ENCODE data around the gene SH2D3A. TPM values are rescaled to one million over a fixed set of nuclear protein-coding genes. Genes with fewer than 3 reads are reported as not detected.

SH2D3A gene
- total and polyA plus RNA-seq, 2 of the 8 experiments (the other 6 are each of a cell fraction or from before 2014, with no cell fraction given): 14.5 to 22.1 TPM

DNA sequence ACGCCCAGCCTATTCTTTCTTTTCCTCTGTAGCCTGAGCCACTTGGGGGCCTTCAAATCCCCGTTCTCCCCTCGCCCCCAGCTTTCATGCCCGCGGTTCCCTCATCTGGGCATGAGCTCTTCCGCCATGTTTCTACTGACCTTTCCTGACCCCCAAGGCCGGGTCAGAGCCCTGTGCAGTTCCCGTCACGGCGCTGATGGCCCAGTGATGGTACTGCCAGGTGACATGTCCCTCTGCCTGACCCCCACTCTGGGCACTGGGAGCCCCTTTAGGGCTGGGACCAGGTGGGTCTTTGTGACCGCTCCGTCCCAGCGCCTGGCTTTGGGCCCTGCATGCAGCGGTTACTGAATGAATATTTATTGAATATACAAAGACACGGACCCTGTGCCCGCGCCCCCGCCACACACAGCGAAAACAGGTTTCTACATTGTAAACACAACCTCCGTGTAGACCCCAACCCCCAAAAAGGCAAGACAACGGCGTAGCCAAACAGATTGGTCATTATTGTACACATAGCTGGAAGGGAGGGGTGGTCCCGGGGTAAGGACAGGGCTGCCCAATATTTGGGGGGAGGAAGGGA, 37.6 kb downstream of the SH2D3A start:
- TF ChIP-seq RFX5 (IDR thresholded peaks at IDR 0.05; ENCODE audit: borderline replicate concordance, low read depth, low read length) (no peak), EZH2 (IDR thresholded peaks at IDR 0.05; ENCODE audit: low read depth, low read length, severe bottlenecking) (no peak), POLR2AphosphoS5 (IDR thresholded peaks at IDR 0.05; ENCODE audit: low read depth, low read length) (no peak), CEBPB (IDR thresholded peaks at IDR 0.05; ENCODE audit: low read depth, low read length) (no peak)
- Histone ChIP-seq H3K18ac (ENCODE audit: extremely low read depth, low read length) (no peak overlapping the region), H3K56ac (replicated peaks; ENCODE audit: insufficient read length, low read depth, low read length) (no peak overlapping the region), H3K23me2 (ENCODE audit: low read depth, low read length) (no peaks in the 10 kb centered on the region), H3K9ac (replicated peaks in 1 of 4; ENCODE audit: extremely low read depth in 1 of 4, low read depth in 3 of 4, low read length in 3 of 4) (no peak overlapping the region), H2BK12ac (ENCODE audit: low read depth, low read length) (no peak overlapping the region), H3K27me3 (replicated peaks in 1 of 4; ENCODE audit: control insufficient read depth in 3 of 4, extremely low read depth in 1 of 4, insufficient read depth in 3 of 4, low read length in 3 of 4) (no peaks in the 10 kb centered on the region), H3K27ac (ENCODE audit: low read depth, low read length) (no peak overlapping the region), H3K23ac (ENCODE audit: insufficient read length) (no peak overlapping the region), H3K4me1 (replicated peaks in 1 of 4; ENCODE audit: control insufficient read depth in 3 of 4, insufficient read depth in 4 of 4, low read length in 3 of 4) (peaks cover 0 to 14% (median 9%) of the 10 kb centered on the region in 4 experiments; a peak in 6 of 7 replicates), H2AK5ac (ENCODE audit: low read depth, low read length) (no peak overlapping the region), H4K8ac (ENCODE audit: extremely low read depth, insufficient read depth, low read length) (no peak overlapping the region; the same call in 1 of the 2 replicates), H2AFZ (ENCODE audit: low read length) (no peak overlapping the region), H2BK5ac (ENCODE audit: low read depth, low read length) (no peak overlapping the region), H2BK20ac (ENCODE audit: low read length) (no peak overlapping the region), H3K79me1 (ENCODE audit: low read depth, low read length) (no peaks in the 10 kb centered on the region; the same call in 1 of the 2 replicates), H4K5ac (ENCODE audit: insufficient read length, low read depth, low read length) (no peak overlapping the region), H3K4me3 (ENCODE audit: extremely low read depth in 1 of 4, insufficient read depth in 2 of 4, low read depth in 3 of 4, low read length in 4 of 4) (peak overlapping the region; percentile 13 to 41 (median 28); a peak in 3 of 8 replicates), H3K79me2 (ENCODE audit: control insufficient read depth in 1 of 2, insufficient read depth in 2 of 2, low read length in 2 of 2) (no peaks in the 10 kb centered on the region), H3K4me2 (ENCODE audit: insufficient read depth in 1 of 2, low read depth in 2 of 2, low read length in 2 of 2) (peak overlapping the region; percentile 26 to 50), H2BK120ac (replicated peaks; ENCODE audit: low read depth, low read length) (no peak overlapping the region), H3K9me3 (ENCODE audit: insufficient read depth in 2 of 2, low read depth in 1 of 2, low read length in 1 of 2) (no peaks in the 10 kb centered on the region), H4K20me1 (replicated peaks in 1 of 2; ENCODE audit: control insufficient read depth in 1 of 2, insufficient read depth in 2 of 2, low read length in 2 of 2) (peaks cover 0 to 8% of the 10 kb centered on the region in 2 experiments), H4K91ac (replicated peaks; ENCODE audit: insufficient read length, low read length) (no peak overlapping the region), H3K14ac (ENCODE audit: insufficient read length) (no peak overlapping the region), H3K36me3 (ENCODE audit: control insufficient read depth in 2 of 4, insufficient read depth in 4 of 4, low read length in 3 of 4) (peaks cover 0 to 5% (median 0%) of the 10 kb centered on the region in 4 experiments; a peak in 1 of 8 replicates), H3K4ac (replicated peaks; ENCODE audit: insufficient read length, low read depth, low read length) (no peak overlapping the region), H2BK15ac (ENCODE audit: low read length) (no peak overlapping the region)
- WGBS, 2 experiments (ENCODE audit: extremely low coverage in 1 of 2, insufficient coverage in 1 of 2, insufficient read length in 1 of 2, insufficient replicate concordance in 2 of 2, low coverage in 1 of 2, low lambda C conversion rate in 2 of 2, missing lambda C conversion rate in 1 of 2): 88% methylated on average over 23 of the region's 23 CpGs; no CpG with 5 or more reads in 1 of the 2 experiments
- FAIRE-seq (no peak), DNase-seq (ENCODE audit: low read depth in 1 of 2, low spot score in 2 of 2) (no peak)
- CTCF ChIA-PET (ENCODE audit: partially characterized antibody): interaction anchor here (0.6 to 2.3 kb wide), 5 partner anchors 9 to 213 kb away, joined by 3 to 6 read pairs (median 3); no protein-coding TSS in a partner anchor
- POLR2A ChIA-PET (ENCODE audit: partially characterized antibody): interaction anchor here (1.0 to 3.2 kb wide), 5 partner anchors 9 to 25 kb away, joined by 3 to 14 read pairs (median 4); partner anchors contain the start of gene GPR108

All from H1 (cell line).